Adrenal gland (tissue), 12 donors: ENCODE results near the gene KCNMA1. TPM values are rescaled to one million over a fixed set of nuclear protein-coding genes. Genes with fewer than 3 reads are reported as not detected.

Experiments
- DNase-seq, 7 donors: peaks; one replicate each; pipeline ENCODE4 v3.0.0-alpha.2; 2019 to 2020
- H3K27ac ChIP-seq, 5 donors: fragments of 200-600 bp; sonication (generic) in 4 of 5; 1 replicate in 3 of 5; 2 replicates in 2 of 5; pipeline versions ENCODE4 v1.5.1 to v1.8.0; 2016 to 2020; ENCODE audit warnings: mild to moderate bottlenecking in 1 of 5
- H3K27me3 ChIP-seq: fragments of 200-600 bp; 2 replicates; pipeline ENCODE4 v1.8.0; 2021
- H3K36me3 ChIP-seq, 2 donors: fragments of 200-600 bp; replicated peaks in 1 of 2; 1 replicate in 1 of 2; 2 replicates in 1 of 2; pipeline versions ENCODE4 v1.5.1 to v1.8.0; 2018 to 2022
- H3K4me1 ChIP-seq, 2 donors: fragments of 200-600 bp; replicated peaks in 1 of 2; 1 replicate in 1 of 2; 2 replicates in 1 of 2; pipeline versions ENCODE4 v1.5.1 to v1.8.0; 2018 to 2021
- H3K4me3 ChIP-seq, 4 donors: fragments of 200-600 bp; sonication (generic) in 3 of 4; one replicate each; pipeline ENCODE4 v1.5.1; 2016 to 2018
- H3K9me3 ChIP-seq, 3 donors: fragments of 200-600 bp; sonication (generic) in 1 of 3; replicated peaks in 1 of 3; 1 replicate in 2 of 3; 2 replicates in 1 of 3; pipeline versions ENCODE4 v1.5.1 to v1.8.0; 2016 to 2021
- POLR2A ChIP-seq, 2 donors: fragments of 450-650 bp; IDR thresholded peaks; one replicate each; pipeline ENCODE4 v1.6.1; 2017; ENCODE audit warnings: antibody characterized with exemption in 2 of 2, mild to moderate bottlenecking in 2 of 2, moderate library complexity in 1 of 2
- WGBS, 4 donors: extraction: QIAGEN DNeasy Blood & Tissue Kit in 2 of 4; methylation state at CpG; one replicate each; pipeline versions ENCODE4 v1.1.5 to v1.1.7; 2013 to 2017; 5-methylcytosine and 5-hydroxymethylcytosine counted together
- intact Hi-C, 2 donors: fragments of 100-400 bp; cut with DNase I; formaldehyde crosslinking; loops; one replicate each; pipeline versions ENCODE4 v1.14.1 to v1.15.0; 2022 to 2023
- polyA plus RNA-seq, 3 donors: library from polyadenylated mRNA; stranded (reverse); fragments of 200-250 nt in 2 of 3; fragments of 350-450 nt in 1 of 3; fragmentation: Illumina TruSeq in 1 of 3; extraction: RNeasy Lipid Tissue Mini Kit (QIAGEN cat#74804) in 1 of 3; gene quantifications; one replicate each; pipeline ENCODE4 v1.2.3, GENCODE V29; 2013 to 2014
- total RNA-seq, 9 donors: library from RNA; depleted of rRNA in 4 of 9; stranded (reverse); fragments of >200 nt in 4 of 9; fragments of 120-200 nt in 1 of 9; fragmentation: NEBNext Ultra II Directional in 1 of 9; extraction: Animal tissue kit (Norgen Biotek cat#: 25700) in 1 of 9; gene quantifications; one replicate each; pipeline versions ENCODE4 v1.1.0 to v1.2.4, GENCODE V29; 2013 to 2023
- TF ChIP-seq, protein P1 (sequence below), 6 experiments: fragments of 450-650 bp in 4 of 6; fragments of 200-600 bp in 2 of 6; sonication (generic) in 1 of 6; IDR thresholded peaks; 1 replicate in 5 of 6; 2 replicates in 1 of 6; pipeline versions ENCODE4 v1.5.1 to v1.8.0; 2016 to 2021; ENCODE audit warnings: antibody characterized with exemption in 6 of 6, mild to moderate bottlenecking in 2 of 6, moderate library complexity in 1 of 6
- donor health status: healthy with polysubstance abuse.
- donor health status: Bipolar disorder and iron deficiency.
- donor health status: DM: yes; HTN: yes; CAD: no.
- donor health status: DM: no; HTN: no; CAD: no.
- donor health status: DM: no; HTN: no; CAD: no.
- donor health status: DM: yes; HTN: yes; CAD: no.

Gene KCNMA1
- total and polyA plus RNA-seq, 12 donors: 6.4 to 37.7 (median 13.4) TPM

DNA sequence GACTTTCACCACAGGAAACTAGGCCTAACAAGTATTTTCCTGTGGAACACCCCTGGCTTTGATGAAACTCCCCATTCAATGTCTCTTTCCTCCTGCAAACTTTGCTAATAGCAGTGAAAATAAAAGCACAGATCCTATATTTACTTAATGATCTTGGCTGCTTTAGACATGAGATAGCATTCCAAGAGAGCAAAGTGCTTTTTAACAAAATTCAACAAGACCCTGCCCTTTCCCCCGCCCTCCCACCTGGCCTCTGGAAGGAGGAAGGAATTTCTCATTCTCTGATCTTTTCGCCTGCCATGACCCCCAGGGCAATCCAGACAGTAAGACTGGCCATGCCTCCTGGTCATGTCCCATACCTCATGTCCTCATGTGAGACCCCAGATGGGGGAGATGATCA is 185.7 kb downstream of the KCNMA1 start:
- Histone ChIP-seq H3K4me1 (no peaks in the 10 kb centered on the region), H3K9me3 (no peaks in the 10 kb centered on the region), H3K27ac (no peak overlapping the region), H3K36me3 (no peaks in the 10 kb centered on the region), H3K4me3 (no peak overlapping the region), H3K27me3 (no peaks in the 10 kb centered on the region)
- intact Hi-C loops: no loop called here
- 69 to 91% (median 89%) methylated on average over 2 of the region's 2 CpGs for WGBS, 4 donors
- TF ChIP-seq, protein P1, sequence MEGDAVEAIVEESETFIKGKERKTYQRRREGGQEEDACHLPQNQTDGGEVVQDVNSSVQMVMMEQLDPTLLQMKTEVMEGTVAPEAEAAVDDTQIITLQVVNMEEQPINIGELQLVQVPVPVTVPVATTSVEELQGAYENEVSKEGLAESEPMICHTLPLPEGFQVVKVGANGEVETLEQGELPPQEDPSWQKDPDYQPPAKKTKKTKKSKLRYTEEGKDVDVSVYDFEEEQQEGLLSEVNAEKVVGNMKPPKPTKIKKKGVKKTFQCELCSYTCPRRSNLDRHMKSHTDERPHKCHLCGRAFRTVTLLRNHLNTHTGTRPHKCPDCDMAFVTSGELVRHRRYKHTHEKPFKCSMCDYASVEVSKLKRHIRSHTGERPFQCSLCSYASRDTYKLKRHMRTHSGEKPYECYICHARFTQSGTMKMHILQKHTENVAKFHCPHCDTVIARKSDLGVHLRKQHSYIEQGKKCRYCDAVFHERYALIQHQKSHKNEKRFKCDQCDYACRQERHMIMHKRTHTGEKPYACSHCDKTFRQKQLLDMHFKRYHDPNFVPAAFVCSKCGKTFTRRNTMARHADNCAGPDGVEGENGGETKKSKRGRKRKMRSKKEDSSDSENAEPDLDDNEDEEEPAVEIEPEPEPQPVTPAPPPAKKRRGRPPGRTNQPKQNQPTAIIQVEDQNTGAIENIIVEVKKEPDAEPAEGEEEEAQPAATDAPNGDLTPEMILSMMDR (IDR thresholded peaks at IDR 0.05): no peak
- no peak for TF ChIP-seq POLR2A (IDR thresholded peaks at IDR 0.05)
- DNase-seq: no peak

DNA sequence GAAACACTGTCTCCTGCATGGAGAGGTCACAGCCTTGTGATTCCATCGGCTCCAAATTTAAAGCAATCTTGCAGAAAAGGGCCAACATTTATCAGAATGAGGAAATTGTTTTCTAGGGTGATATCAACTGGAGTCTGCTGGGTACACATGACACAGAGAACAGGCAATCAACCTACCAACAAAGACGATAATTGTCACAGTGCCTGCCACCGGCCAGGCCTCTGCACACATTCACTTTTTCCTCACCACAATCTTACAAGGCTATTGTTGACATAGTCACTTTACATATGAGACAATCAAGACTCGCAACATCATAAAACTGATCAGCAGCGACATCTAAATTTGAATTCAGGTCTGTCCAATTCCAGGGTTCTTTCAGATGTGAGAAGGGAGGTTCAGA is 189.4 kb downstream of the KCNMA1 start:
- H3K27me3 ChIP-seq: no peaks in the 10 kb centered on the region
- H3K27ac ChIP-seq: no peak overlapping the region
- DNase-seq: no peak
- no peaks in the 10 kb centered on the region for H3K36me3 ChIP-seq
- H3K9me3 ChIP-seq: no peaks in the 10 kb centered on the region
- TF ChIP-seq POLR2A (IDR thresholded peaks at IDR 0.05): no peak
- TF ChIP-seq, protein P1 (IDR thresholded peaks at IDR 0.05): no peak
- WGBS, 4 donors: 89 to 97% (median 91%) methylated on average over 5 of the region's 5 CpGs
- no peaks in the 10 kb centered on the region for H3K4me1 ChIP-seq
- H3K4me3 ChIP-seq: no peak overlapping the region
- intact Hi-C loops: no loop called here

DNA sequence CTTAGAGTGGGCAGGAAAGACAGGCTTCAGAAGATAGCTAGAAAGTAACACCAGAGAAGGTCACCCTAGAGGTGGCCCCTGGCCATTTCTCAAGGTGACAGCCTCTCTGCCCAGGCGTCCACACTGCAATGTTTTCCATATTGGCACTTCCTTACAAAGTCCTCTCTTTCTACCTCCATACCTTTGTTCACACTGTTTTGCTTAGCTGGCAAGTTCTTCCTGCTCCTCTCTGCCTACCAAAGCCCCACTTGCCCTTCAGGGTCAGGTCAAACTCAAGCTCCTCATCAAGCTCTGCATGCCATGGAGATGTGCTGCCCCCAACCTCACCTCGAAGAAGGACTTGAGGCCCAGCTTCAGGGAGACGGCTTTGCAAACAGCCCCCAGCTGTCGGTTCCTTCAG is 190.9 kb downstream of the KCNMA1 start:
- 65 to 89% (median 80%) methylated on average over 3 to 4 of the region's 4 CpGs for WGBS, 4 donors

DNA sequence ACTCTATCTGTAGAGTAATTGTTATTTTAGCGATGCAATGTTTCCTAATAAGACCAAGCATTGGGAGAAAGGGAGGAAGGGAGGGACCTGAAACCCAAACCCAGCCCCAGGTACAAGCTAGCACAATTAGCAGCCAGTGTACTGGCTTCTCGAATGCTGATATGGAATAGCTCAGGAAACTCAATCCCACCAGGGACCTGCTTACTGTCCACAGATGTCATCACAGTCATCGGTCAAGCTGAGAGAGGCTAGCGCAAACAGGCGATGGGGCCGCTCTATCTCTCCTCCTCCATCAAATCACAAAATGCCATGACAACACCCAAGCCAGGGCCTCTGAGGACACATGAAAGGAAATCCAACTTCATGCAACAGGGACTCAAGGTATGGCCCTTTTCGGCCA is 192.1 kb downstream of the KCNMA1 start:
- no peaks in the 10 kb centered on the region for H3K4me1 ChIP-seq
- H3K9me3 ChIP-seq: no peaks in the 10 kb centered on the region
- no peaks in the 10 kb centered on the region for H3K27me3 ChIP-seq
- DNase-seq: no peak
- H3K36me3 ChIP-seq: no peaks in the 10 kb centered on the region
- no peak overlapping the region for H3K27ac ChIP-seq
- intact Hi-C loops: no loop called here
- WGBS, 4 donors: 90 to 96% (median 92%) methylated on average over 6 to 7 of the region's 7 CpGs
- no peak overlapping the region for H3K4me3 ChIP-seq
- TF ChIP-seq, protein P1 (IDR thresholded peaks at IDR 0.05): no peak
- TF ChIP-seq POLR2A (IDR thresholded peaks at IDR 0.05): no peak

More for the DNA sequence above, 190.9 kb downstream of the KCNMA1 start:
- intact Hi-C loops: no loop called here
- no peak for DNase-seq
- Histone ChIP-seq H3K27ac (no peak overlapping the region), H3K4me3 (no peak overlapping the region), H3K36me3 (no peaks in the 10 kb centered on the region), H3K9me3 (no peaks in the 10 kb centered on the region), H3K4me1 (no peaks in the 10 kb centered on the region), H3K27me3 (no peaks in the 10 kb centered on the region)
- no peak for TF ChIP-seq POLR2A (IDR thresholded peaks at IDR 0.05)

DNA sequence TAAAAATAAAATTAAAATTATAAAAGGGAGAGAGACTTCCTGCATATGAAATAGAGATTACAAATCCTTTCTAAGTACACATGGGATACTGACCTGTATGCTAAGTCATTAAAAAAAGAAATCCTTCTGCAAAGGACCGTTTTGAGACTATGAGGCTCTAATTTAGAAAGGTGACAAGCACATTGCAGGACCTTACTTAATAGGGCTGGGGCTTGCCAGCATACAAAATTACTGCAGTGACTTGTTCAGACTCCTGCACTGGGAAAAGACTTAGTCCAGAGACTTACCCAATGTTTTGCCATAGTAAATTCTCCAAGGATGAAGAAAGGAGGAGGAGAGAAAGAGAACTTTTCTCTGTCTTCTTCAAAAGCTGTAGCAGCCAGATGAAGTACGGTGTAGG is 193.6 kb downstream of the KCNMA1 start:
- Histone ChIP-seq H3K4me3 (no peak overlapping the region), H3K36me3 (no peaks in the 10 kb centered on the region), H3K9me3 (no peaks in the 10 kb centered on the region), H3K27me3 (no peaks in the 10 kb centered on the region), H3K4me1 (no peaks in the 10 kb centered on the region), H3K27ac (no peak overlapping the region)
- 75 to 89% (median 81%) methylated on average over 2 of the region's 2 CpGs for WGBS, 4 donors
- DNase-seq: no peak
- intact Hi-C loops: no loop called here
- TF ChIP-seq POLR2A (IDR thresholded peaks at IDR 0.05): no peak
- TF ChIP-seq, protein P1 (IDR thresholded peaks at IDR 0.05): no peak
